HCT116 (cell line): ENCODE data around the gene SLC6A17. TPM values are rescaled to one million over a fixed set of nuclear protein-coding genes. Genes with fewer than 3 reads are reported as not detected.

Source experiments
- ATAC-seq: fragments of 200-7000 bp; cut with Tn5 transposase; 2 replicates; pipeline ENCODE4 v1.9.1; 2020; ENCODE audit warnings: mild to moderate bottlenecking, moderate library complexity
- BruUV-seq: library from RNA; stranded (reverse); fragments of 400-500 nt; replicated peaks from 2 replicates; lab custom pipeline; 2021; lab: Mats Ljungman, UMichigan
- CTCF ChIA-PET: fragments of 300-600 bp; sonication (Branson Sonifier 250); formaldehyde crosslinking; loops from one replicate; lab custom pipeline; 2021; ENCODE audit warnings: antibody characterized with exemption; lab: Charles Lee
- POLR2A ChIA-PET: fragments of 300-600, 350-600 bp; sonication (Branson Sonifier 250); formaldehyde crosslinking; loops from one replicate; lab custom pipeline; 2021; ENCODE audit warnings: antibody characterized with exemption; lab: Charles Lee
- RAD21 ChIA-PET, 2 experiments: fragments of 300-600 bp; sonication (Branson Sonifier 250); formaldehyde crosslinking; loops; one replicate each; lab custom pipeline; 2023; ENCODE audit warnings: low total read pairs in 2 of 2; ENCODE audit not compliant: uncharacterized antibody in 2 of 2, unreplicated experiment in 2 of 2, low non-redundant PET in 1 of 2; lab: Charles Lee
- DNase-seq: peaks from one replicate; pipeline ENCODE4 v3.0.0-alpha.2; 2010; ENCODE audit warnings: low read depth, low spot score
- H2AFZ ChIP-seq: fragments of 200-600 bp; shearing (Covaris generic), sonication (generic); 2 replicates; pipeline ENCODE4 v1.6.1; 2017; ENCODE audit warnings: low read depth, mixed run types, mixed read lengths, antibody characterized with exemption, low read length; ENCODE audit not compliant: poor library complexity, severe bottlenecking
- H3K27ac ChIP-seq: 2 replicates; pipeline ENCODE4 v1.5.1; 2012; ENCODE audit warnings: low read depth, low read length
- H3K27me3 ChIP-seq: fragments of 200-600 bp; sonication (generic); 2 replicates; pipeline ENCODE4 v1.6.1; 2016; ENCODE audit warnings: mixed run types, low read length, mixed read lengths; ENCODE audit not compliant: insufficient read depth
- H3K36me3 ChIP-seq, 2 experiments: fragments of 200-500 bp in 1 of 2; fragments of 200-600 bp in 1 of 2; sonication (Bioruptor generic) in 1 of 2; sonication (generic) in 1 of 2; 2 replicates each; pipeline versions ENCODE4 v1.5.1 to v1.6.1; 2014 to 2016; ENCODE audit warnings: low read length in 2 of 2, inconsistent platforms in 1 of 2, mixed read lengths in 1 of 2, mixed run types in 1 of 2; ENCODE audit not compliant: insufficient read depth in 2 of 2, control insufficient read depth in 1 of 2
- H3K4me1 ChIP-seq, 2 experiments: fragments of 200-600 bp in 1 of 2; sonication (generic) in 1 of 2; 2 replicates each; pipeline versions ENCODE4 v1.5.1 to v1.6.1; 2012 to 2017; ENCODE audit warnings: low read length in 2 of 2, inconsistent platforms in 1 of 2, mild to moderate bottlenecking in 1 of 2, mixed read lengths in 1 of 2, mixed run types in 1 of 2, moderate library complexity in 1 of 2; ENCODE audit not compliant: insufficient read depth in 2 of 2, control insufficient read depth in 1 of 2
- H3K4me2 ChIP-seq: fragments of 200-600 bp; sonication (generic); 2 replicates; pipeline ENCODE4 v1.6.1; 2017; ENCODE audit warnings: mixed run types, low read length, mixed read lengths
- H3K4me3 ChIP-seq, 2 experiments: fragments of 200-600 bp in 1 of 2; sonication (generic) in 1 of 2; replicated peaks in 1 of 2; 2 replicates each; pipeline ENCODE4 v1.5.1; 2011 to 2016; ENCODE audit warnings: low read length in 2 of 2, control low read depth in 1 of 2, low read depth in 1 of 2, mild to moderate bottlenecking in 1 of 2, mixed read lengths in 1 of 2, mixed run types in 1 of 2
- H3K79me2 ChIP-seq: fragments of 200-600 bp; sonication (generic); 2 replicates; pipeline ENCODE4 v1.6.1; 2017; ENCODE audit warnings: mild to moderate bottlenecking, mixed run types, low read length, moderate library complexity, mixed read lengths; ENCODE audit not compliant: insufficient read depth
- H3K9ac ChIP-seq: fragments of 200-600 bp; sonication (generic); 2 replicates; pipeline ENCODE4 v1.6.1; 2016; ENCODE audit warnings: low read length, mixed read lengths
- H3K9me2 ChIP-seq: fragments of 200-600 bp; sonication (generic), shearing (Covaris generic); 2 replicates; pipeline ENCODE4 v1.6.1; 2017; ENCODE audit warnings: mixed run types, mild to moderate bottlenecking, moderate library complexity; ENCODE audit not compliant: insufficient read depth
- H3K9me3 ChIP-seq, 2 experiments: fragments of 200-500 bp in 1 of 2; fragments of 200-600 bp in 1 of 2; sonication (Bioruptor generic) in 1 of 2; sonication (generic) in 1 of 2; 2 replicates each; pipeline ENCODE4 v1.6.1; 2014 to 2017; ENCODE audit warnings: low read length in 2 of 2, mixed read lengths in 2 of 2, inconsistent platforms in 1 of 2, low read depth in 1 of 2, mild to moderate bottlenecking in 1 of 2, mixed run types in 1 of 2, moderate library complexity in 1 of 2; ENCODE audit not compliant: control insufficient read depth in 1 of 2, insufficient read depth in 1 of 2
- H4K20me1 ChIP-seq: fragments of 200-600 bp; sonication (generic), shearing (Covaris generic); 2 replicates; pipeline ENCODE4 v1.6.1; 2017; ENCODE audit warnings: mixed run types, mild to moderate bottlenecking, moderate library complexity; ENCODE audit not compliant: insufficient read depth
- ATF3 ChIP-seq: IDR thresholded peaks from 2 replicates; pipeline ENCODE4 v1.6.1; 2012
- CBX3 ChIP-seq: IDR thresholded peaks from 2 replicates; pipeline ENCODE4 v1.6.1; 2012; ENCODE audit warnings: low read depth
- CEBPB ChIP-seq: IDR thresholded peaks from 2 replicates; pipeline ENCODE4 v1.6.1; 2012; ENCODE audit warnings: low read depth
- CTCF ChIP-seq, 3 experiments: fragments of 200-600 bp in 1 of 3; sonication (generic) in 1 of 3; IDR thresholded peaks in 2 of 3; conservative IDR thresholded peaks in 1 of 3; 2 replicates each; pipeline ENCODE4 v1.5.1; 2012 to 2017; ENCODE audit warnings: low read depth in 2 of 3, low read length in 2 of 3, antibody characterized with exemption in 1 of 3, borderline replicate concordance in 1 of 3, control low read depth in 1 of 3, mild to moderate bottlenecking in 1 of 3, mixed read lengths in 1 of 3, mixed run types in 1 of 3, moderate library complexity in 1 of 3; ENCODE audit not compliant: insufficient read depth in 1 of 3
- EGR1 ChIP-seq: IDR thresholded peaks from 2 replicates; pipeline ENCODE4 v1.6.1; 2012; ENCODE audit warnings: low read depth
- ELF1 ChIP-seq: IDR thresholded peaks from 2 replicates; pipeline ENCODE4 v1.6.1; 2012; ENCODE audit warnings: low read depth, borderline replicate concordance
- EZH2phosphoT487 ChIP-seq: fragments of 200-600 bp; IDR thresholded peaks from 2 replicates; pipeline ENCODE4 v1.6.1; 2018; ENCODE audit warnings: antibody characterized with exemption, borderline replicate concordance
- FOSL1 ChIP-seq: IDR thresholded peaks from 2 replicates; pipeline ENCODE4 v1.6.1; 2012; ENCODE audit warnings: low read depth
- MAX ChIP-seq: IDR thresholded peaks from 2 replicates; pipeline ENCODE4 v1.6.1; 2012
- POLR2A ChIP-seq: IDR thresholded peaks from 2 replicates; pipeline ENCODE4 v1.7.0; 2011; ENCODE audit warnings: borderline replicate concordance; ENCODE audit not compliant: insufficient read depth, insufficient read length; ENCODE audit errors: extremely low read depth
- REST ChIP-seq: IDR thresholded peaks from 2 replicates; pipeline ENCODE4 v1.6.1; 2012; ENCODE audit warnings: low read depth
- SIN3A ChIP-seq: IDR thresholded peaks from 2 replicates; pipeline ENCODE4 v1.6.1; 2012; ENCODE audit warnings: low read depth
- SP1 ChIP-seq: IDR thresholded peaks from 2 replicates; pipeline ENCODE4 v1.6.1; 2012; ENCODE audit warnings: low read depth
- TCF7L2 ChIP-seq: IDR thresholded peaks from 2 replicates; pipeline ENCODE4 v1.7.0; 2011; ENCODE audit warnings: borderline replicate concordance, inconsistent platforms; ENCODE audit not compliant: insufficient read depth, insufficient read length; ENCODE audit errors: extremely low read depth
- YY1 ChIP-seq: IDR thresholded peaks from 2 replicates; pipeline ENCODE4 v1.6.1; 2011; ENCODE audit warnings: low read length, low read depth, moderate library complexity, mild to moderate bottlenecking; ENCODE audit not compliant: insufficient replicate concordance; ENCODE audit errors: extremely low read depth
- ZBTB33 ChIP-seq: IDR thresholded peaks from 2 replicates; pipeline ENCODE4 v1.6.1; 2011; ENCODE audit warnings: mild to moderate bottlenecking, low read length, moderate library complexity; ENCODE audit not compliant: insufficient replicate concordance; ENCODE audit errors: extremely low read depth
- ZFX ChIP-seq: fragments of 450-650 bp; IDR thresholded peaks from 2 replicates; pipeline ENCODE4 v1.6.1; 2017
- ZNF274 ChIP-seq: fragments of 200-500 bp; sonication (Bioruptor generic); IDR thresholded peaks from 2 replicates; pipeline ENCODE4 v1.6.1; 2014; ENCODE audit warnings: mild to moderate bottlenecking, low read depth, low read length, inconsistent platforms
- intact Hi-C: fragments of 100-400 bp; cut with micrococcal nuclease; formaldehyde crosslinking; loops from 2 replicates; pipeline ENCODE4 v1.10.0; 2022
- total RNA-seq: library from RNA; stranded (reverse); gene quantifications from one replicate; pipeline ENCODE4 v1.2.1, GENCODE V29; 2021; ENCODE audit not compliant: unreplicated experiment

The SLC6A17 gene
- total RNA-seq, 1 experiment from 2014 or later: 10.5 TPM

- no peak for DNase-seq
- H3K36me3 ChIP-seq: peaks cover 0 to 2% of the 10 kb centered on the region in 2 experiments; a peak in 1 of 4 replicates
- H4K20me1 ChIP-seq: no peaks in the 10 kb centered on the region
- no peak overlapping the region for H3K4me3 ChIP-seq
- no peak overlapping the region for H2AFZ ChIP-seq
- BruUV-seq: no TSS peak
- no peaks in the 10 kb centered on the region for H3K9me3 ChIP-seq
- no peak overlapping the region for H3K4me2 ChIP-seq
- H3K27me3 ChIP-seq: no peaks in the 10 kb centered on the region
- no peaks in the 10 kb centered on the region for H3K9me2 ChIP-seq
- intact Hi-C loops: no loop called here
- ChIA-PET CTCF (no interaction called here), RAD21 (no interaction called here), POLR2A (no interaction called here)
- H3K79me2 ChIP-seq: no peaks in the 10 kb centered on the region
- H3K4me1 ChIP-seq: no peaks in the 10 kb centered on the region
- peak; percentile 50 for ATAC-seq
- no peak for TF ChIP-seq CBX3
- TF ChIP-seq ELF1: no peak
- TF ChIP-seq ZBTB33: no peak
- TF ChIP-seq ATF3: no peak
- no peak for TF ChIP-seq ZFX
- TF ChIP-seq MAX: no peak
- no peak for TF ChIP-seq SIN3A
- TF ChIP-seq YY1: no peak
- no peak for TF ChIP-seq TCF7L2
- no peak for TF ChIP-seq FOSL1
- no peak for TF ChIP-seq SP1
- no peak for TF ChIP-seq EZH2phosphoT487
- TF ChIP-seq ZNF274: no peak
- no peak for TF ChIP-seq EGR1
- TF ChIP-seq CEBPB: no peak
- no peak for TF ChIP-seq CTCF (IDR thresholded peaks at IDR 0.05 in 2 of 3, conservative IDR thresholded peaks at IDR 0.05 in 1 of 3; ENCODE audit: borderline replicate concordance in 1 of 3, insufficient read depth in 1 of 3, low read depth in 2 of 3, low read length in 2 of 3)
- no peak for TF ChIP-seq POLR2A
- no peak for TF ChIP-seq REST
- no peak overlapping the region for H3K9ac ChIP-seq
- H3K27ac ChIP-seq: no peak overlapping the region
Observed at GRCh38 chr1:110224240-110224995, 74.1 kb downstream of the SLC6A17 start.
